ENCODE measurements around the gene LAMB3. TPM values are rescaled to one million over a fixed set of nuclear protein-coding genes. Genes with fewer than 3 reads are reported as not detected.
A peak's percentile ranks its signal among the peaks of the same experiment; 100 is the strongest.

LAMB3 gene
- polyA plus RNA-seq, 1 experiment = 4.4 TPM

GRCh38 chr1:209629621-209630382 is 22.4 kb downstream of the LAMB3 start:
- DNase-seq (ENCODE audit: low read depth) = no peak
- H3K27me3 ChIP-seq (ENCODE audit: control insufficient read depth, insufficient read depth, low read length) = no peaks in the 10 kb centered on the region
- POLR2A ChIA-PET = no interaction called here
- H3K4me3 ChIP-seq (ENCODE audit: low read depth, low read length) = no peak overlapping the region
- TF ChIP-seq, protein P1, sequence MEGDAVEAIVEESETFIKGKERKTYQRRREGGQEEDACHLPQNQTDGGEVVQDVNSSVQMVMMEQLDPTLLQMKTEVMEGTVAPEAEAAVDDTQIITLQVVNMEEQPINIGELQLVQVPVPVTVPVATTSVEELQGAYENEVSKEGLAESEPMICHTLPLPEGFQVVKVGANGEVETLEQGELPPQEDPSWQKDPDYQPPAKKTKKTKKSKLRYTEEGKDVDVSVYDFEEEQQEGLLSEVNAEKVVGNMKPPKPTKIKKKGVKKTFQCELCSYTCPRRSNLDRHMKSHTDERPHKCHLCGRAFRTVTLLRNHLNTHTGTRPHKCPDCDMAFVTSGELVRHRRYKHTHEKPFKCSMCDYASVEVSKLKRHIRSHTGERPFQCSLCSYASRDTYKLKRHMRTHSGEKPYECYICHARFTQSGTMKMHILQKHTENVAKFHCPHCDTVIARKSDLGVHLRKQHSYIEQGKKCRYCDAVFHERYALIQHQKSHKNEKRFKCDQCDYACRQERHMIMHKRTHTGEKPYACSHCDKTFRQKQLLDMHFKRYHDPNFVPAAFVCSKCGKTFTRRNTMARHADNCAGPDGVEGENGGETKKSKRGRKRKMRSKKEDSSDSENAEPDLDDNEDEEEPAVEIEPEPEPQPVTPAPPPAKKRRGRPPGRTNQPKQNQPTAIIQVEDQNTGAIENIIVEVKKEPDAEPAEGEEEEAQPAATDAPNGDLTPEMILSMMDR (IDR thresholded peaks at IDR 0.05; ENCODE audit: insufficient read depth, low read depth, low read length) = no peak
- H3K36me3 ChIP-seq (ENCODE audit: control insufficient read depth, insufficient read depth, low read length) = no peaks in the 10 kb centered on the region
- CTCF ChIA-PET = interaction anchor here (0.8 to 10.5 kb wide), 9 partner anchors 10 to 118 kb away, joined by 3 to 154 read pairs (median 4); partner anchors contain the start of gene CAMK1G

- CTCF ChIA-PET = interaction anchor here (1.1 to 10.5 kb wide), 8 partner anchors 9 to 119 kb away, joined by 3 to 154 read pairs (median 4); partner anchors contain the start of gene CAMK1G
- no peaks in the 10 kb centered on the region for H3K36me3 ChIP-seq (ENCODE audit: control insufficient read depth, insufficient read depth, low read length)
These were observed 23.5 kb downstream of the LAMB3 start for GRCh38 chr1:209628618-209629299.

GRCh38 chr1:209627732-209628196 is 24.5 kb downstream of the LAMB3 start:
- POLR2A ChIA-PET = no interaction called here
- CTCF ChIA-PET = interaction anchor here (0.6 to 10.5 kb wide), 27 partner anchors 8 to 180 kb away, joined by 3 to 154 read pairs (median 6); partner anchors contain the start of genes CAMK1G and LAMB3
- Histone ChIP-seq H3K27me3 (ENCODE audit: control insufficient read depth, insufficient read depth, low read length) (no peaks in the 10 kb centered on the region), H3K4me3 (ENCODE audit: low read depth, low read length) (no peak overlapping the region), H3K36me3 (ENCODE audit: control insufficient read depth, insufficient read depth, low read length) (no peaks in the 10 kb centered on the region)
- TF ChIP-seq, protein P1 (IDR thresholded peaks at IDR 0.05; ENCODE audit: insufficient read depth, low read depth, low read length) = peak; percentile 99
- no peak for DNase-seq (ENCODE audit: low read depth)

More at GRCh38 chr1:209628618-209629299, 23.5 kb downstream of the LAMB3 start:
- DNase-seq (ENCODE audit: low read depth) = no peak
- Histone ChIP-seq H3K27me3 (ENCODE audit: control insufficient read depth, insufficient read depth, low read length) (no peaks in the 10 kb centered on the region), H3K4me3 (ENCODE audit: low read depth, low read length) (no peak overlapping the region)
- POLR2A ChIA-PET = no interaction called here
- TF ChIP-seq, protein P1 (IDR thresholded peaks at IDR 0.05; ENCODE audit: insufficient read depth, low read depth, low read length) = no peak

DNA sequence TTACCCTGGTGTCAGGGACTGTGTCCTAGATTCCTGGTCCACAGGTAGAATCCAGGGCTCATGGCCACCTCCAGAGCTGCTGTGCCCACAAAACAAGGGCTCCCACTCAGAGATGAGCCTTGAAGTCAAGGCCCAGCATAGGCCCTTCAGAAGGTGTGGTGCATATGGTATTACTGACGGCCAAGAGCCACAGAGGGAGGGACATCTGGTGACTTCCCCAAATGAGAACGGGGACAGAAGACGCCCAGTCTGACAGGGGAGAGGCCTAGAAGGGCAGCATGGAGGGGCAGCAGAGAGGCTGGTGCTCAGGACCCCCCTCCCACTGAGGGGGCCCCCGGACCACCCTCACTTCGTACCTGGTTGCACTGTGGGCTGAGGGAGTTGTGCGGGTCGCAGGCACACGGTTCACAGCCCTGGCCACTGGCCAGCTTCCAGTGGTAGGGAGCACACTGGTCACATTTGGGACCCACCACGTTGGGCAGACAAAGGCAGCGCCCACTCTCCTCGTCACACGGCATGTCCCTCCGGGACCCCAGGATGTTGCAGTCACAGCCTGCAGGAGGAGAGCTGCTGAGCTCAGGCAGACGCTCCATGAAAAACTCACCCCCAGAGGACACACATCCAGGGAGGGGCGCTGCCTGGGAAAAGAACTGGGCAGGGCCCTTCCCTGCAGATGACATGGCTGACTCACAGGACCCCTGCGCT is 25.0 kb downstream of the LAMB3 start:
- H3K36me3 ChIP-seq (ENCODE audit: control insufficient read depth, insufficient read depth, low read length) = no peaks in the 10 kb centered on the region
- no peaks in the 10 kb centered on the region for H3K27me3 ChIP-seq (ENCODE audit: control insufficient read depth, insufficient read depth, low read length)
- POLR2A ChIA-PET = no interaction called here
- CTCF ChIA-PET = interaction anchor here (0.6 to 10.5 kb wide), 26 partner anchors 9 to 179 kb away, joined by 3 to 154 read pairs (median 6); partner anchors contain the start of genes CAMK1G and LAMB3
- no peak for DNase-seq (ENCODE audit: low read depth)
- H3K4me3 ChIP-seq (ENCODE audit: low read depth, low read length) = no peak overlapping the region
- TF ChIP-seq, protein P1 (IDR thresholded peaks at IDR 0.05; ENCODE audit: insufficient read depth, low read depth, low read length) = no peak

Data from BJ (cell line).